Stimulated activated CD4-positive, alpha-beta T cell treated with anti-CD3 and anti-CD28 coated beads, Interleukin-4, amount 100 ng/mL, for 48 hours (primary cell): Measurements from ENCODE around the gene QSOX1.

Experiments
- DNase-seq, 2 donors: peaks; one replicate each; pipeline ENCODE4 v3.0.0-alpha.2; 2020; ENCODE audit warnings: low read depth in 2 of 2

The QSOX1 gene

GRCh38 chr1:180213401-180214170 lies 58.9 kb downstream of the QSOX1 start:
- peak in 1 of 2 donors; percentile 51 for DNase-seq

GRCh38 chr1:180215856-180216625 lies 61.4 kb downstream of the QSOX1 start:
- no peak for DNase-seq

- DNase-seq: no peak
These were observed 62.3 kb downstream of the QSOX1 start for GRCh38 chr1:180217006-180217405.

GRCh38 chr1:180218806-180219765 lies 64.4 kb downstream of the QSOX1 start:
- DNase-seq: no peak

GRCh38 chr1:180219776-180220175 lies 65.1 kb downstream of the QSOX1 start:
- DNase-seq: no peak

GRCh38 chr1:180221462-180221861 lies 66.8 kb downstream of the QSOX1 start:
- DNase-seq: no peak

GRCh38 chr1:180224902-180225301 lies 70.2 kb downstream of the QSOX1 start:
- no peak for DNase-seq

GRCh38 chr1:180225403-180225802 lies 70.7 kb downstream of the QSOX1 start:
- no peak for DNase-seq

- DNase-seq: no peak
These were observed 73.4 kb downstream of the QSOX1 start for GRCh38 chr1:180227861-180228647.

- no peak for DNase-seq
These were observed 74.2 kb downstream of the QSOX1 start for GRCh38 chr1:180228648-180229482.

GRCh38 chr1:180229483-180230415 lies 75.1 kb downstream of the QSOX1 start, which contains the start of gene LHX4:
Gene LHX4 (plus strand): TSS chr1:180230264. CDS start chr1:180230530, 266 bp downstream.
- no peak for DNase-seq

- no peak for DNase-seq
These were observed 75.7 kb downstream of the QSOX1 start for GRCh38 chr1:180230416-180230790.

- no peak for DNase-seq
These were observed 76.3 kb downstream of the QSOX1 start for GRCh38 chr1:180230791-180231505.

- no peak for DNase-seq
These were observed 76.8 kb downstream of the QSOX1 start for GRCh38 chr1:180231506-180231921.

- DNase-seq: no peak
These were observed 77.3 kb downstream of the QSOX1 start for GRCh38 chr1:180231936-180232335.

GRCh38 chr1:180232521-180233043 lies 77.9 kb downstream of the QSOX1 start:
- no peak for DNase-seq

GRCh38 chr1:180233191-180234011 lies 78.7 kb downstream of the QSOX1 start:
- no peak for DNase-seq
